Thymus (tissue), 11 donors: Measurements from ENCODE around the gene CFAP73. TPM values are rescaled to one million over a fixed set of nuclear protein-coding genes. Genes with fewer than 3 reads are reported as not detected.

Source experiments
- DNase-seq, 9 donors: peaks; one replicate each; pipeline ENCODE4 v3.0.0-alpha.2; 2013; ENCODE audit warnings: low spot score in 9 of 9, low read depth in 6 of 9, missing footprints in 1 of 9
- H3K27ac ChIP-seq, 2 donors: one replicate each; pipeline ENCODE4 v1.5.1; 2013; ENCODE audit warnings: control low read depth in 1 of 2, low read depth in 1 of 2, low read length in 1 of 2, mild to moderate bottlenecking in 1 of 2, moderate library complexity in 1 of 2
- H3K27me3 ChIP-seq, 2 donors: one replicate each; pipeline ENCODE4 v1.5.1; 2013; ENCODE audit warnings: low read length in 1 of 2; ENCODE audit not compliant: control insufficient read depth in 2 of 2, insufficient read depth in 1 of 2
- H3K36me3 ChIP-seq, 2 donors: one replicate each; pipeline ENCODE4 v1.5.1; 2013; ENCODE audit warnings: low read length in 1 of 2, mild to moderate bottlenecking in 1 of 2, moderate library complexity in 1 of 2; ENCODE audit not compliant: control insufficient read depth in 2 of 2, insufficient read depth in 2 of 2
- H3K4me1 ChIP-seq, 2 donors: one replicate each; pipeline ENCODE4 v1.5.1; 2013; ENCODE audit warnings: low read length in 2 of 2; ENCODE audit not compliant: control insufficient read depth in 2 of 2, insufficient read depth in 2 of 2
- H3K4me3 ChIP-seq, 2 donors: one replicate each; pipeline ENCODE4 v1.5.1; 2013; ENCODE audit warnings: low read length in 2 of 2, control low read depth in 1 of 2, mild to moderate bottlenecking in 1 of 2
- H3K9me3 ChIP-seq, 2 donors: one replicate each; pipeline ENCODE4 v1.5.1; 2013; ENCODE audit warnings: low read length in 1 of 2, mild to moderate bottlenecking in 1 of 2; ENCODE audit not compliant: control insufficient read depth in 2 of 2, insufficient read depth in 1 of 2
- WGBS: extraction: QIAGEN DNeasy Blood & Tissue Kit; methylation state at CpG from one replicate; pipeline ENCODE4 v1.1.7; 2013; 5-methylcytosine and 5-hydroxymethylcytosine counted together
- polyA plus RNA-seq: library from polyadenylated mRNA; stranded (reverse); fragments of 200-250 nt; gene quantifications from one replicate; pipeline ENCODE4 v1.2.3, GENCODE V29; 2013
- total RNA-seq: library from RNA; stranded (reverse); fragments of 120-200 nt; gene quantifications from one replicate; pipeline ENCODE4 v1.2.4, GENCODE V29; 2013
- donor health status: healthy.

Gene CFAP73
- total and polyA plus RNA-seq, 2 donors = 0.28 to 0.73 TPM

- no peak overlapping the region for H3K4me3 ChIP-seq
- H3K4me1 ChIP-seq = peaks cover 0 to 25% of the 10 kb centered on the region in 2 donors
- no peak for DNase-seq
- H3K36me3 ChIP-seq = peaks cover 34 to 50% of the 10 kb centered on the region in 2 donors
- WGBS = 98% methylated on average over 12 of the region's 12 CpGs
- H3K27me3 ChIP-seq = peaks cover 13 to 34% of the 10 kb centered on the region in 2 donors
- no peak overlapping the region for H3K27ac ChIP-seq
- no peaks in the 10 kb centered on the region for H3K9me3 ChIP-seq
Observed at GRCh38 chr12:113157218-113157859, 7.8 kb downstream of the CFAP73 start.

DNA sequence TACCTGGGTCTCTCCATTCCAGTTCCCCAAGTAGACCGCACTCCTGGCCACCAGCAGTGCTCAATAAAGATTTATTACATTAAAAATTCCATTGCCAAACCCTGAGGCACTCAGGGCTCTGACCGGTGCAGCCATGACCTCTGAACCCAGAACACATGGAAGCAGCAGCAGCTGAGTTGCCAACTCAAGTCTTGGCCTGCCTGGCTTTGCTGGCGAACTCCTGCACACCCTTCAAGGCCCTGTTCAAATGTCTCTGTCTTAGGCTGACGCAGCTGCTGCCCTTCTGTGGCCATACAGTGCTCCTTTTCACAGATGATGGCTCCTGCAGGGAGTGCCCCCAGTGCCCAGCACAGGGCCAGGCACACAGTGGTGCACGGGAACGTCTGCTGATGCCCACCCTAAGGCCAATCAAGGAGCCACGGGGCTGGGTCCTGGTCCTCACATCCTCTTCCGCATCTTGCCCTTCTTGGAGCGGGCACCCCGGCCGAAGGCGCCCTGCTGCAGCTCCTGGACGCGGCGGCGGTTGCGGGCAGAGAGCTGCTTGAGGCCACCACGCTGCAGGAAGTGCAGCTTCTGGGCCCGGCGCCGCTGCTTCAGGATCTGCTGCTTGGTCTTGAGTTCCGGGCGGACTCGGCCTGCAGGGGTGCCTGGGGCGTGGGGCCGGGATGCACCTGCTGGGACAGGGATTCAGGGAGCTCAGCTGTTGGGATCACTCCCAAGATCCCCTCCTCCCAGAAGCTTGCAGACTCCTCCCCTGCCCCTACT is 9.1 kb downstream of the CFAP73 start:
- Histone ChIP-seq H3K9me3 (no peaks in the 10 kb centered on the region), H3K27ac (no peak overlapping the region), H3K4me1 (peaks cover 0 to 12% of the 10 kb centered on the region in 2 donors), H3K27me3 (peaks cover 12 to 22% of the 10 kb centered on the region in 2 donors), H3K36me3 (peaks cover 47 to 63% of the 10 kb centered on the region in 2 donors), H3K4me3 (no peak overlapping the region)
- 98% methylated on average over 26 of the region's 26 CpGs for WGBS
- DNase-seq = no peak

GRCh38 chr12:113159937-113160336 is 10.4 kb downstream of the CFAP73 start:
- peaks cover 54 to 70% of the 10 kb centered on the region in 2 donors for H3K36me3 ChIP-seq
- peaks cover 2 to 8% of the 10 kb centered on the region in 2 donors for H3K27me3 ChIP-seq
- no peaks in the 10 kb centered on the region for H3K4me1 ChIP-seq
- 95% methylated on average over 7 of the region's 7 CpGs for WGBS
- no peak for DNase-seq
- H3K27ac ChIP-seq = no peak overlapping the region
- H3K4me3 ChIP-seq = no peak overlapping the region
- no peaks in the 10 kb centered on the region for H3K9me3 ChIP-seq

GRCh38 chr12:113161415-113162016 is 12.0 kb downstream of the CFAP73 start:
- Histone ChIP-seq H3K9me3 (no peaks in the 10 kb centered on the region), H3K27me3 (no peaks in the 10 kb centered on the region), H3K4me3 (no peak overlapping the region), H3K36me3 (peaks cover 69 to 84% of the 10 kb centered on the region in 2 donors), H3K27ac (no peak overlapping the region), H3K4me1 (no peaks in the 10 kb centered on the region)
- DNase-seq = peak in 1 of 9 donors; percentile 33
- WGBS = 96% methylated on average over 26 of the region's 26 CpGs

DNA sequence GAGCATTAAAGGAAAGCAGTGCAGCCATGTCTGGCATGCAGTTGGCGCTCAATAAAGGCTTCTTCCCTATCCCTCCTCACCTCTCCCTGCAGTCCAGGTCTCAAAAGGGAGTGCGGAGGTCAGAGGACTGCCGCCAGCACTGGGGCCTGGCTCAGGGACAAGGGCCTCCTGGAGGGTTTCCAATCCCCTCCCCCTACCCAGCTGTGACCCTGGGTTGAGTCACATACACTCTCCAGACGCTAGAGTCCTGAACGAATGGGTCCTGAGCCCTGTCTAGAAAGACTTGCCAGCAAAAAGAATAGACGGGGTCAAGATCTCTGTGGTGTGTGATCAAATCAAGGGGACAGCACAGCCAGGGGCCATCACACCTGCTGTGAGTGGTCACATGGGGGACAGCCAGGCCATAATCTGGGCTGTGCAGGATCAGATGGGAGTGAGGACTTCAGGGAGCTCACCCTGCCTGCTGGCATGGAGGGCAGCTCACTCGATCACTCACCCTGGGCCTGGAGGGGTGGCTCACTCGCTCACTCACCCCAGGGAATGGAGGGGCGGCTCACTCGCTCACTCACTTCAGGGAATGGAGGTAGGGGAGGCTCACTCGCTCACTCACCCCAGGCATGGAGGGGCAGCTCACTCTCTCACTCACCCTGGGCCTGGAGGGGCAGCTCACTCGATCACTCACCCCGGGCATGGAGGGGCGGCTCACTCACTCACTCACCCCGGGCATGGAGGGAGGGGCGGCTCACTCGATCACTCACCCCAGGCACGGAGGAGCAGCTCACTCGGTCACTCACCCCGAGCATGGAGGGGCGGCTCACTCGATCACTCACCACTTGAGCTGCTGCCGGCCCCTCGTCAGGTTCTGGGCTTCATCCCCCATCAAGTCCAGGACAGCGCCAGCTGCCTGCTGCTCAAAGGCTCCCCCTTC is 12.8 kb downstream of the CFAP73 start:
- no peaks in the 10 kb centered on the region for H3K27me3 ChIP-seq
- WGBS = 97% methylated on average over 25 of the region's 25 CpGs
- no peak overlapping the region for H3K4me3 ChIP-seq
- no peaks in the 10 kb centered on the region for H3K9me3 ChIP-seq
- DNase-seq = no peak
- no peak overlapping the region for H3K27ac ChIP-seq
- H3K36me3 ChIP-seq = peaks cover 76 to 89% of the 10 kb centered on the region in 2 donors
- H3K4me1 ChIP-seq = no peaks in the 10 kb centered on the region

GRCh38 chr12:113163030-113163360 is 13.5 kb downstream of the CFAP73 start:
- Histone ChIP-seq H3K4me1 (no peaks in the 10 kb centered on the region), H3K4me3 (no peak overlapping the region), H3K36me3 (peaks cover 81 to 89% of the 10 kb centered on the region in 2 donors), H3K27me3 (no peaks in the 10 kb centered on the region), H3K27ac (no peak overlapping the region), H3K9me3 (no peaks in the 10 kb centered on the region)
- WGBS = 98% methylated on average over 12 of the region's 12 CpGs
- DNase-seq = no peak

DNA sequence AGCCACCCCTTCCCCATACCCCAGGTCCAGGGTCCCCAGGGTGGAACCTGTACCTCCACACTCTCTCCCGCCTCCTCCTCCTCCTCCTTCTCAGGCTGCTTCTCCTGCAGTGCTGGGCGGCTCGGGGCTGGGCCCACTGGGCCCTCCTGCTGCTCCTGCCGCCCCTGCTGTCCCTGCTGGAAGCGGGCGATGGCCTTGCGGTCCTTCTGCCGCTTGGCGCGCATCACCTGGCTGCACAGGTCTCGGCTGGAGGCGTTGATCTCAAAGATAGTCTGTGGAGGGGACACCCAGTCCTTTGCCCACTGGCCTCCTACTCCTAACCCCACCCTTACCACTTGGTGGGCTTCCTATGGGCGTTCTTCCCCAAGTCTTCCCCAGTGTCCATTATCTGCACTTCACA is 14.5 kb downstream of the CFAP73 start:
- DNase-seq = no peak
- H3K27ac ChIP-seq = no peak overlapping the region
- no peak overlapping the region for H3K4me3 ChIP-seq
- WGBS = 97% methylated on average over 13 of the region's 13 CpGs
- peaks cover 80 to 89% of the 10 kb centered on the region in 2 donors for H3K36me3 ChIP-seq
- H3K27me3 ChIP-seq = no peaks in the 10 kb centered on the region
- H3K4me1 ChIP-seq = no peaks in the 10 kb centered on the region
- no peaks in the 10 kb centered on the region for H3K9me3 ChIP-seq

DNA sequence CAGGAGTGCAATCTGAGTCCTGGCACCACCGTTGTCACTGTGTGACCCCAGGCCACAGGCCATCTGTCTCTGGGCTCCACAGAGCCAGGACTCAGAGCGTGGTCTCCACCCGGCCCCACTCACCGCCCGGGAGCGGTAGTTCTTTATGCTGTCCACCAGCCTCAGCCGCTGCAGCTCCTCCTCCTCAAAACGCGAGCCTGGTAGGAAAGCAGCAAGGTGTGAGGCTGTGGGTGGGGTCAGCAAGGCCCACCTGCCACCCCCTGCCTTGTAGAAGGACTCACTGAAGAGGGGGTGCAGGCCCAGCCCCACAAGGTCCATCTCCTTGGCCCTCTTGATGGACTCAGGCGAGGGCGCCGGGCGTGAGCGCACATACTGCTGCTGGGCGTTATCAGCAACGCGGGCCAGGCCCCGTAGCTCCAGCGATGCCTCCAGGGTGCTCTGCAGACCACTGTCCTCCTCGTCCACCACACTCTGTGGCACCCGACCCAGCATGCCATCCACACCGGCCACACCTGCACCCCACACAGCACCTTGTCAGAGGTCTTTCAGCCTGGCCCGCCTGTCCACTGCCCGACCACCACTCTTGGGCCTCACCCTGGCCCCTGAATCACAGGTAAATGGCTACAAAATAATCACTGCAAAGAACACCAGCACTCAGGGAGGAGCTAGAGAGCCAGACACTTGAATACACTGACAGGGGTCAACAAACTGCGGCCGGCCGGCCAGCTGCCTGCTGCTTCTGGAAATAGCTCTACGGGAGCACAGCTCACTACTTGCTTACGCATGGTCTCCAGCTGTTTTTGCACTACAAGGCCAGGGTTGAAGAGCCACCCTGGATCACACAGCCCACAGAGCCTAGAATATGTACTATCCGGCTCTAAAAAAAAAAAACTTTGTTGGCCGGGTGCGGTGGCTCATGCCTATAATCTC is 16.3 kb downstream of the CFAP73 start:
- Histone ChIP-seq H3K9me3 (no peaks in the 10 kb centered on the region), H3K27me3 (no peaks in the 10 kb centered on the region), H3K4me3 (no peak overlapping the region), H3K4me1 (no peaks in the 10 kb centered on the region), H3K36me3 (peaks cover 87 to 89% of the 10 kb centered on the region in 2 donors), H3K27ac (no peak overlapping the region)
- 97% methylated on average over 32 of the region's 32 CpGs for WGBS
- DNase-seq = no peak
